GM06990 (cell line): ENCODE data around the gene ZNF438.

Experiments
- DNase-seq: peaks from one replicate; pipeline ENCODE4 v3.0.0-alpha.2; 2011; ENCODE audit not compliant: insufficient read length; ENCODE audit errors: extremely low read depth
- H3K27me3 ChIP-seq: replicated peaks from 2 replicates; pipeline ENCODE4 v1.6.0; 2011; ENCODE audit warnings: low read length; ENCODE audit not compliant: control insufficient read depth, insufficient read depth
- H3K36me3 ChIP-seq: 2 replicates; pipeline ENCODE4 v1.5.1; 2011; ENCODE audit warnings: low read length; ENCODE audit not compliant: control insufficient read depth, insufficient read depth
- H3K4me3 ChIP-seq: replicated peaks from 2 replicates; pipeline ENCODE4 v1.5.1; 2011; ENCODE audit warnings: low read depth, mild to moderate bottlenecking, control low read depth, low read length
- TF ChIP-seq, protein P1 (sequence below): IDR thresholded peaks from 2 replicates; pipeline ENCODE4 v1.5.1; 2011; ENCODE audit warnings: low read length, control low read depth, mild to moderate bottlenecking, inconsistent platforms; ENCODE audit not compliant: insufficient read depth, poor library complexity, severe bottlenecking

The ZNF438 gene

DNA sequence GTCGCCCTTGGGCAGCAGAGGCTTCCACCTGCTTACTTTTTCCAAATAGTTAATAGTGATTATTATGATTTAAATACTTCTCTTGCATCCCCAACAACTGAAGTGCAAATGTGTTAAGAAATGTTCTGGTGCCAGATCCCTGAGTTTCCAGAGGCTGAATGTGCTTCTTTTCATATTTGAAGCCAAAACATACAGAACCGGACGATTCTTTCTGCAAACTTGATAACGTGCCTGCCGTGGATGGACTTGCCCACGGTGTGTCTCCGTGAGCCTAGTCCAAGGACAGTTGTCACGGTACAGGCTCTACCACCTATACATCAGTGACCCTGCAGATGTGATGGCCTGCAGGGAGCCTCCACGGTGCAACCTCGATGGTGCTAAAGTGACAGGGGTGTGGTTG, 203.5 kb downstream of the ZNF438 start:
- no peak overlapping the region for H3K4me3 ChIP-seq
- no peak for DNase-seq
- H3K27me3 ChIP-seq: no peaks in the 10 kb centered on the region; the same call in none of the 2 replicates
- H3K36me3 ChIP-seq: no peaks in the 10 kb centered on the region
- TF ChIP-seq, protein P1, sequence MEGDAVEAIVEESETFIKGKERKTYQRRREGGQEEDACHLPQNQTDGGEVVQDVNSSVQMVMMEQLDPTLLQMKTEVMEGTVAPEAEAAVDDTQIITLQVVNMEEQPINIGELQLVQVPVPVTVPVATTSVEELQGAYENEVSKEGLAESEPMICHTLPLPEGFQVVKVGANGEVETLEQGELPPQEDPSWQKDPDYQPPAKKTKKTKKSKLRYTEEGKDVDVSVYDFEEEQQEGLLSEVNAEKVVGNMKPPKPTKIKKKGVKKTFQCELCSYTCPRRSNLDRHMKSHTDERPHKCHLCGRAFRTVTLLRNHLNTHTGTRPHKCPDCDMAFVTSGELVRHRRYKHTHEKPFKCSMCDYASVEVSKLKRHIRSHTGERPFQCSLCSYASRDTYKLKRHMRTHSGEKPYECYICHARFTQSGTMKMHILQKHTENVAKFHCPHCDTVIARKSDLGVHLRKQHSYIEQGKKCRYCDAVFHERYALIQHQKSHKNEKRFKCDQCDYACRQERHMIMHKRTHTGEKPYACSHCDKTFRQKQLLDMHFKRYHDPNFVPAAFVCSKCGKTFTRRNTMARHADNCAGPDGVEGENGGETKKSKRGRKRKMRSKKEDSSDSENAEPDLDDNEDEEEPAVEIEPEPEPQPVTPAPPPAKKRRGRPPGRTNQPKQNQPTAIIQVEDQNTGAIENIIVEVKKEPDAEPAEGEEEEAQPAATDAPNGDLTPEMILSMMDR: no peak

DNA sequence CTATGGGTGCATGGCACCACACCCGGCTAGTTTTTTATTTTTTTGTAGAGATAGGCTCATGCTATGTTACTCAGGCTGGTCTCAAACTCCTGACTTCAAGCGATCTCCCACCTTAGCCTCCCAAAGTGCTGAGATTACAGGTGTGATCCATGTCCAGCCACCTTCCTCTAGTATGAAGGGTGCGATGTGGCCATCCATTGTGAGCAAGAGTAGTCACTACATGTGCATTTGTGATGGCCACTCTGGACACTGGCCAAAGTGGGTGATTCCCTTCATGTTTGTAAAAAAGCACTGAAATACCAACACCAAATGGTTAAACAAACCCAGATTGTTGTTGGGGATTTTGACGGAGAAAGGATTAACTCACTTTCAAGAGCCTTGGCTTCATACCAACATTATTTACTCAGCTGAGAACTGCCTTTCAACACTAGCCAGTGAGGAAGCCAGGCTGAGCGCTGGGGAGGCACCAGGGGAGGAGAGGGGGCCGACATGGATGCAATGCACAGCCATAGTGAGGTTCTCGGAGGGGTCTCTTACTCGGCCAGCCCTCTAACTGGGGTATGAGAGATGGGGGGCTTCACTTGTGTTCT, 204.0 kb downstream of the ZNF438 start:
- Histone ChIP-seq H3K27me3 (no peaks in the 10 kb centered on the region; the same call in none of the 2 replicates), H3K36me3 (no peaks in the 10 kb centered on the region), H3K4me3 (no peak overlapping the region)
- TF ChIP-seq, protein P1: no peak
- DNase-seq: no peak

DNA sequence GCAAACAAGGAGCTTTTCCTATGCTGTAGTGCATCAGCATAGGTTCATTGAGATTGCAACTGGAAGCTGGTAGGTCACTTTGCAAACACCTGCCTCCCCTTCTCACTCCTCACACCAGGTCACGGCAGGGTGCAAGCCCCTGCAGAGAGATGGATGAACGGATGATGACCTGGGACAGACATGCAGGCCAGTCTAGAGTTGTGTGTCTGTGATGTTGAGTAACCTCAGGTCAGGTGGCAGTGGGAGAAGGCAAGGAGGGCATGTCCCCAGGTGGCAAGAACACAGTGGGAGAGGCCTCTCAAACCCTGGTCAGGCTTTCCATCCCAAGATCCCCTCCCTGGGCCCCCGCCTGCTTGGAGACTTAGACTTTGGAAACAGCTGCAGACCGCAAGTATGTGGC, 205.0 kb downstream of the ZNF438 start:
- H3K4me3 ChIP-seq: no peak overlapping the region
- H3K36me3 ChIP-seq: no peaks in the 10 kb centered on the region
- DNase-seq: no peak
- TF ChIP-seq, protein P1: no peak
- no peaks in the 10 kb centered on the region; the same call in none of the 2 replicates for H3K27me3 ChIP-seq

DNA sequence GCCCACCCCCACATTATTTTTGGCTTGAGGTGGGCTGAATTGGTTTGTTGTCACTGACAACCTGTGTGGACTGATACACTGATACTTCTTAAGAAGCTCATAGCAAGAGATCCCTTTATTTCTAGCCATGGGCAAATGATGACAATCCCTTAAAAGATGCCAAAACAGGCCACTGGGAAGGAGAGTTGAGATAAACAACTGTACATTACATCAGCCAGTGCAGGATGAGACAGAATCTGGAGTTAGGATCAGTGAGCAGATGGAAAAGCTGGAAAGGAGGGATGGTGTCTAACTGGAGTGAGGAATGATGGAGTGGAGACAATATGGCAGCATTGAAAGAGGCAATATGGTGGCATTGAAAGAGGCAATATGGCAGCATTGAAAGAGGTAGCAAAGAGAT, 206.2 kb downstream of the ZNF438 start:
- H3K4me3 ChIP-seq: no peak overlapping the region
- H3K36me3 ChIP-seq: no peaks in the 10 kb centered on the region
- TF ChIP-seq, protein P1: no peak
- H3K27me3 ChIP-seq: no peaks in the 10 kb centered on the region; the same call in 1 of the 2 replicates
- no peak for DNase-seq

DNA sequence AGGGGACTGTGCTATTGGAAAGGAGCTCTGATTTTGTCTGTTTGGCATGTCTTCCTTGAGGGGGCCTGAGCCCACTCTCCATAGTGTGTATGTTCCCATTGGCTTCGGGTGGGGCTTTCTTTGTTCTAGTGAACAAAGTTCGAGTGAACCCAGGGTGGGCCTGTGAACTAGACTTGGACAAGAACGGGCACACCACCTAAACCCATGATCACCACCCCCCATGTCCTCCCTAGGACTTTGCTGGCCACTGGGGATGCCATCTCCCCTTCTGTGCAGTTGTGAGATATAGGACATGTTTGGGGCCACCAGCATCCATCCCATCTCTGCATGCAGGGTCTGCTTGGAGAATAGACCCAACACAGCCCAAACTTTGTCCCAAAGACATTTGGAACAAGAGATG, 206.6 kb downstream of the ZNF438 start:
- TF ChIP-seq, protein P1: no peak
- DNase-seq: no peak
- Histone ChIP-seq H3K27me3 (no peaks in the 10 kb centered on the region; the same call in 1 of the 2 replicates), H3K36me3 (no peaks in the 10 kb centered on the region), H3K4me3 (no peak overlapping the region)

DNA sequence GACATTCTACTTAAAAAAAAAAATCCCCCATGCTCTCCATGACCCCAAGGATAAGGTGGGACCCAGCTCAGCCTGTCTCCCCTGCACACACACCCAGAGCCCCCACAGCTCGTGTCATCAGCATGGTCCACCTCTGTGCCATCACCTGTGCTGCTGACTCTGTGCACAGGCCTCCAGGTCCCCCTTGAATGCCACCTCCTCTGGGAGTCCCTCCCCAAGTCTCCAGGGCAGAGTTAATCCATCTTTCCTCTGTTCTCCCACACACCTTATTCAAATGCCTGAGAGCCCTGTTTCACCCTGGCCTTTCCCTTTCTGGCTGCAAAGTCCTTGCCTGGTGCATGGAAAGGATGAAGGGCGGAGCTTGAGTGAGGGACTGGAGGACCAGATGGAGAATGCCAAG, 208.0 kb downstream of the ZNF438 start:
- no peaks in the 10 kb centered on the region for H3K36me3 ChIP-seq
- H3K27me3 ChIP-seq: no peaks in the 10 kb centered on the region; the same call in 1 of the 2 replicates
- TF ChIP-seq, protein P1: no peak
- H3K4me3 ChIP-seq: no peak overlapping the region
- no peak for DNase-seq
